HuH-7 (cell line): Measurements from ENCODE around the gene ACP5.

ENCODE experiments used
- DNase-seq: peaks from one replicate; pipeline ENCODE4 v3.0.0; 2011; ENCODE audit warnings: low spot score

The ACP5 gene

GRCh38 chr19:11547929-11548700, 29.3 kb downstream of the ACP5 start:
- DNase-seq, result no peak

- no peak for DNase-seq
These were observed 36.2 kb downstream of the ACP5 start for GRCh38 chr19:11541238-11541637.

GRCh38 chr19:11540645-11541044, 36.8 kb downstream of the ACP5 start:
- DNase-seq, result no peak

- no peak for DNase-seq
These were observed 37.7 kb downstream of the ACP5 start for GRCh38 chr19:11539495-11540365.

GRCh38 chr19:11538232-11539036, 39.0 kb downstream of the ACP5 start, which contains the start of gene CNN1:
TSS of gene CNN1 (plus strand) at chr19:11538851. CDS start at chr19:11538928, 77 bp downstream.
- DNase-seq, result no peak

GRCh38 chr19:11535792-11536595, 41.5 kb downstream of the ACP5 start:
- peak; percentile 89 for DNase-seq

- no peak for DNase-seq
These were observed 42.5 kb downstream of the ACP5 start for GRCh38 chr19:11534948-11535347.

GRCh38 chr19:11534538-11534937, 42.9 kb downstream of the ACP5 start:
- DNase-seq, result no peak

GRCh38 chr19:11530432-11530831, 47.0 kb downstream of the ACP5 start:
- no peak for DNase-seq

- peak; percentile 93 for DNase-seq
These were observed 48.7 kb downstream of the ACP5 start, which contains the start of gene ECSIT for GRCh38 chr19:11528551-11529341. TSS of gene ECSIT (minus strand) at chr19:11529134. CDS start at chr19:11519170, 9,964 bp downstream.
